HL-60/S4 (cell line): ENCODE data around the gene IP6K3.

ENCODE experiments used
- in situ Hi-C: fragments of 300-500 bp; cut with MboI; formaldehyde crosslinking; loops from 2 replicates; pipeline ENCODE4 v1.14.3; 2022; ENCODE audit warnings: low sequenced_read_pairs

Gene IP6K3

GRCh38 chr6:33678233-33678931 lies 68.3 kb downstream of the IP6K3 start:
- in situ Hi-C loops: no loop called here

- in situ Hi-C loops: no loop called here
Measured at GRCh38 chr6:33677689-33678088, 69.0 kb downstream of the IP6K3 start.

- in situ Hi-C loops: no loop called here
Measured at GRCh38 chr6:33677143-33677660, 69.5 kb downstream of the IP6K3 start.

DNA sequence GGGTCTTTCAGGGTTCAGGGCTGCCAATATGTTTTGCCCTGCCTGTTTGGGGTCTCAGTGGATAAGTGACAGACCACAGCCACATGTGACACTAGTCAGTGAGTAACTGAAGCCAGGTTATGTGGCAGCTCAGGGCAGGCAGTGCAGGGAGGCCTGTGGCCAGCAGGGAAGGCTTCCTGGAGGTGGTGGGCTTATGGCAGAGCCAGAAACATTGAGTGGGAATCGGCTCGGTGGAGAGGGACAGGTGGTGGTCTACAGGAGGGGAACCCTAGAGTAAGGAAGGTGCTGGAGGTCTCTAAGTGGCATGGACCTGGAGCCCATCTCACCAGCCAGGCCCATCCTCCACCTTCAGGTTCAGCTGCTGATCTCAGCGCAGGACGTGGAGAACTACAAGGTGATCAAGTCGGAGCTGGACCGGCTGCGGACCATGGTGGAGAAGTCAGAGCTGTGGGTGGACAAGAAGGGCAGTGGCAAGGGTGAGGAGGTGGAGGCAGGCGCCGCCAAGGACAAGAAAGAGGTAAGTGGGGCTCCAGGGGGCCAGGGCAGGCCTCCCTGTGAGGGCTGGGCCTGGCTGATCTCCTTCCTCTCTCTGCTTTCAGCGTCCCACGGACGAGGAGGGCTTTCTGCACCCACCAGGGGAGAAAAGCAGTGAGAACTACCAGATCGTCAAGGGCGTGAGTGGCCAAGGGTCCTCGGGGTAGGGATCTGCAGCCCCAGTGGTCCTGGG lies 70.1 kb downstream of the IP6K3 start:
- in situ Hi-C loops: no loop called here

DNA sequence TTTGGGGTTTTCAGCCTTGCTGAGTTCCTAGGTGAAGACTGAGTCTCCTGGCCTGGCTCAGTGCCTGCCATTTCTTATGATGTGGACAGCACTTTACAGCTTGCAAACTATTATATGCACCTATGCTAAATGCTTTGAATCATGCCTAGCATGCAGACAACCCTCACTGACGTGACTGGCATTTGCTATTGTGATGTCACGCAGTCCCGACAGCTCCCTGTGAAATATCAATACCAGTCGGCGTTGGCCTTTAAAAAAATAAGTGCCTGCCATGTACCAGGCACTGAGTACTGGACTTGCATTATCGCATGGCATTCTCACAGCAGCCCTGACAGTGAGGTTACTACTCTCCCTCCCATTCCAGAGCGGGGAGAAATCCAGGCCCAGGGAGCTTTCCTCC lies 70.7 kb downstream of the IP6K3 start:
- in situ Hi-C loops: no loop called here

DNA sequence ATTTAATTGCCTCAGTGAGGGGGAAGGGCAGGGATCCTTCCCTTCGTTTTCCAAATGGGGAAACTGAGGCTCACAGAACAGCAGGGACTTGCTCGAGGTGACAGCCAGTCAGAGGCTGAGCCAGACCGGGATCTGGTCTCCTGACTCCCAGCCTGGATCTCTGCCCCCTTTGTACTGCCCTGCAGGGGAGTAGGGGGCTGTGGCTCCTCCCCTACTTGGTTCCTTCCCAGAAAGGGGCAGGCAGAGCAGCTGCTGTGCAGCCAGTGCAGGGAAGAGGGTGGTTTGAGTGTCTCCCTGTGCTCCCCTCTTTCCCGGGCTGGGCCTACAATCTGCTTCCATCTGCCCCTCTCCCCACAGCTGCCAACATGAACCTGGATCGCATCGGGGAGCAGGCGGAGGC lies 72.9 kb downstream of the IP6K3 start:
- in situ Hi-C loops: no loop called here

GRCh38 chr6:33672808-33673207 lies 73.9 kb downstream of the IP6K3 start:
- in situ Hi-C loops: no loop called here

- in situ Hi-C loops: no loop called here
Measured at GRCh38 chr6:33671744-33672072, 75.0 kb downstream of the IP6K3 start.
